ENCODE measurements around the gene MTMR2.

MTMR2 gene

DNA sequence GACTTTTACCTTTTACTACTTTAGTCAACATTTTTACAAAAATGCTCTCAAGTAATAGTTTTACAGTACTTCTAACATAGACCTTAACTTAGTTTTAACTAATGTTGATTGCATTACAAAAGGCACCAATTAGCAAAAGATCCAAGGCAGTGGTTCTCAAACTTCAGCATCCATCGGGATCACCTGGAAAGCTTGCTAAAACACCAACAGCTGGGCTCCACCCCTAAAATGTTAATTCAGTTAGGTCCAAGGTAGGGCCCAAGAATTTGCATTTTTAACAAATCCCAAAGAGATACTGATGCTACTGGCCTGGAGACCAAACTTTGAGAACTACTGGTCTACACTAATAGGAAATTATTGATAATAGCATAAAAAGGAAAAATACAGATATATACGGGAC, 5.9 kb downstream of the MTMR2 start:
- no peak for DNase-seq (ENCODE audit: low read depth, low spot score)

DNA sequence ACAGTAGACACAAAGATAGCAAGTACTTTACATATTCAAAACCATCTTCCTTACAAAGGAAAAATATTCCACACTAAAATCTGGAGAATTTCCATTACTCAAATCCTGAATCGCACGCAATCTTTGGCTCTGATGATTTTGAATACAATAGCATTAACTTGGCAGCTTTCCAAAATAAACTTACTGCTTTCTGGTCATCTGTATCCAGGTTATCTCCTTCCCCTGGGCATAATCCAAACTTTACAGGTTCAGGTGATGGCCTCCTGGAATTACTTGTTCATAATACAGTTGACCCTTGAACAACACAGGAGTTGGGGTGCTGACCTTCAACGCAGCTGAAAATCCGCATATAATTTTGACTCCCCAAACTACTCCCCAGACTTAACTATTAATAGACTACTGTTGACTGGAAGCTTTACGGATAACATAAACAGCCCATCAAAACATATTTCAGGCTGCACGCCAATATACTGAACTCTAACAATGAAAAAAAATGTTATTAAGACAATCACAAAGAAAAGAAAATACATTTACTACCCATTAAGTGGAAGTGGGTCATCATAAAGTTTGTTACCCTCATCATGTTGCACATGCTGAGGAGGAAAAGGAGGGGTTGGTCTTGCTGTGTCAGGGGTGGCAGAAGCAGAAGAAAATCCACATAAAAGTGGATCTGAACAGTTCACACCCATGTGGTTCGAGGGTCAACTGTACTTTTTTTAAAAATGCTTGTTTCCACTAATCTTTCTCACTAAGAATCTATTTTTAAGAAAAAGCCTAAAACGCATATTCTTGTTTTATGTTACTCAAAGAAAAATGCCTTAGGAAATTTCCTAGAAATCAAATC, 6.5 kb downstream of the MTMR2 start:
- DNase-seq (ENCODE audit: low read depth, low spot score) = no peak

DNA sequence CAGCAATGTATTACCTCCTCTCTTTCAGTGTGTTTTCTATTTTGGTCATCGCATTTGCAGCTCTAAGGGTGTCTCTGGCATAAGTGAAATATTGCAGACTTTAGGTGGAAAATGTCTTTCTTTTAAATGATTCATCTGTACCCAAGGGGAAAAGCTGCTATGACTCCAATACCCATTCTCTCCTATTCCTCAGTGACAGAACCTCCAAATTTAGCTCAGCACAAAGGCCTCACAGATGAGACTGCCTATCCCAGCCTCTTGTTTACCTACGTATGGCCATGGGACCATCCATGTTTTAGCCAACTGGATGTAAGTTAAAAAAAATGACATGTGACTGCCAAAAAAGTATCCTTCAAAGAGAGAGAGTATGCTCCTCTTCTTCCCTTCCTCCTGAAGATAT, 7.9 kb downstream of the MTMR2 start:
- no peak for DNase-seq (ENCODE audit: low read depth, low spot score)

DNA sequence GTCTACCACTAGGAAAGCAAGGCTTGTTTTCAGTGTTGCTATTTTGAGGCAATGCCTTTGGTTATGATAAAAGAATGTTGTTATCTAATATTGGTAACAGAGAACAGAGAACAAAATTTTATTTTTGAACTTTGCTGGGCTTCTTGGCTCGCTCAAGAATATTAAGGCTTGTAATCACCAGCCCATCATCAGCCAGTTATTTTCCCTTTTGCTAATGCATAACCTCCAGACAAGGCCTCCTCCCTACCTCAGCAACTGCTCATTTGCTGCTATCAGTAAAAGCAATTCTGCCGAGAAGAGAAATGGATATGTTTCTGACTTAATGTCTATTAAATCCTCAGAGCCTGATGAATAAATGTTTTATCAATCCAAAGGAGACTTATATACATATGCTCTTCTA, 8.9 kb downstream of the MTMR2 start:
- no peak for DNase-seq (ENCODE audit: low read depth, low spot score)

DNA sequence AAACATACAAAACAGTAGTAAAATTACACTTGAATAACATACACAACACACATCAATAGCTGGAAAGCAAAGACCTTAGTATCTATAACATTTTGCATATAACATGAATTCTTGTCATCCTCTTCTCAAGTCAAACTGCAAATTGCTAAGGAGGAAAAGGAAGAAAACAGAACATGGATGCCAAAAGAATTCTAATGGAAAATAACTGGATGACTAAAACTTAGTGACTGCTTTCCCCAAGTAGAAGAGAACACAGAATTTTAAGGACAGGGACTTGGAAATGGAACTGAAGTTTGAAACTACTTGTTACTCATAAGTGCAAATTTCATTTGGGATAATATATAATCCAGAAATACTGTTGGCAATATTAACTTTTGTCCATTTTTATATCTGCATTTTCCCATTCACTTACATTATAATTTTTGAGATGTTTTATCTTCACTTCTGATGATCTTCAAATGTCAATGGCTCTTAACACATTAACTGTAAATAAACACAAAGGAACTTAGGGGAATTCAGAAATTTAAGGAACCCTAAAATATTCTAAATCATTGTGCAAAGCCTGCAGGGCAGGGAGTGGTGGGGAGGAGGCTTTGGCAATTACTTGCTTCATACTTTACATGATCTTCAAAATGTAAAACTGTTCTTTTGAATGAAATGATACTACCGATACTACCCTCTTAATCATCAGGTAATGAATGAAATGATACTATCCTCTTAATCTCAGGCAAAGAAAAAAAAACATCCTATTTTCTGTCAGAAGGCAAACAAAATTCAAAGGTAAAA, 9.9 kb downstream of the MTMR2 start:
- DNase-seq (ENCODE audit: low read depth, low spot score) = no peak

DNA sequence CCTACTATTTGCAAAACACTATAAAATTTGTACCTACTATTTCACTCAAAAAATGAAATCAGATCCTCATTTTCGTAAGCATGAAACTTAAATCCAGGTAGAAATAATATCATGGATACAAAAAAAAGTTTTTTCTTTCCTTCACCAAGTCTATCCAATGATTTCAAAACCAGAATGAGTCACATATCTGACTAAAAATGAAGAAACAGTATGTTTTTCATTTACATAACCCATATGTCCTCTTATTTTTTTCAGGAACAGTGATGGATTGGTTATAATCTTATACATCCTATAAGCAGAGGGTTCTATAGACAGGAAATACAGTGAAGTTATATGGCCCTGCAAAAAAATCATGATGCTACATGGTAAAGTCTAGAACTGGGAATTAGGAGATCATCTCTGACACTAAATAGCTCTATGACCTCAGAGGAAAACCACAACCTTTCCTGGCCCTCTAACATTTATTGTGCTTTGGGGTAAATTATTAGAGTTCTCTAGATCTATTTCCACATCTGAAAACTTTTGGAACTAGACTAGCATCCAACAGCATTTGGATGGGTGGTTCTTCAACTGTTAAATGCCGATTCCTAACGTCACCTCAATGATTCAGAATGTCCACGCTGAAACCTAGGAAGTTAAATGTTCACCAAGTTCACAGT, 10.9 kb downstream of the MTMR2 start:
- no peak for DNase-seq (ENCODE audit: low read depth, low spot score)

DNA sequence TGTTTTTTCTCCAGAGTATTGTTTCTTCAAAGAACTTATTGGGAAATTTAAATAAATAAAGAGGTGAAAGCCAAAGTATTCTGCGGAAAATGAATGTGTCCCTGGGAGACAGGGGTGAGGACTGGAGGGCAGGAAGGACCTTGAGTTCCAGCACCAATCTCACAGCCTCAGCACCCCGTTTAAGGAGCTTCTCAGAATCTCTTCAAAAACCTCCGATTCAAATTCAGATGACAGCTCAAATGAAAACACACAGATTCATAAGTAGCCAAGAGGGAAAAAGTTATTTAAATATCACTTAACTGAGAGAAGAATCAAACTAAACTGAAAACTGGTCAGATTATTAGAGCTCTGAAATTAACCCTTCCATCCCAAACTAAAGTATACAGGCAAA, 12.5 kb downstream of the MTMR2 start:
- no peak for DNase-seq (ENCODE audit: low read depth, low spot score)

DNA sequence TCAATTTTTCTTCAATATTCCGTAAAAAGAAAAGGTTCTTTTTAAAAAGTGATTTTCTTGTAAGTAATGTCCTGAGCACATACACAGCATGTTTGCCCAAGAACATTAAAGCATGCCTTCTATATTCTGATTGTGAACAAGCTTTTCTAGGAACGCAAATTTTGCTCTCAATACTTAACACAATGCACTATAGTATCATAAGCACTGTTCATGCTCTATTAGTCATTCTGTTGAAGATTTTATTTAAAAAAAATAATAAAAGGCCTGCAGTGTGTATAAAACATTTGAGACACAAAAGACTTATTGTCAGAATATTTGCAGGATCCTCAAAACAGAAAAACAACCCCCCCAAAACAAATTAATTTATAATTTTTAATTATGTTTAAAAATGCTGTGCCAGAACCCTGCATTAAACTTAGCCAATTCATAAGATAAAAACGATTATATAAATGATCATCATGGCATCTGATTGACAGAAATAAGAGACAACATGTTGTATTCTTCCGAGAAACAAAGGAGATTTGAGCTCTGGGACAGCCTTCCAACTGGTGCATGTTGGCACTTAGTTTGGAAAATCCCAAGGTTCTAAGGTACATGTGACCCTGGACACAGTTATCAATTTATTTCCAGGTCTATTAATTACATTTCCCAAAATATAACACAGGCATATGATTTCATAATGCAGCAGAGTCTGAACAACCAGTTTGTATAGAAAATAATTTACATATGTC, 13.1 kb downstream of the MTMR2 start:
- DNase-seq (ENCODE audit: low read depth, low spot score) = no peak

DNA sequence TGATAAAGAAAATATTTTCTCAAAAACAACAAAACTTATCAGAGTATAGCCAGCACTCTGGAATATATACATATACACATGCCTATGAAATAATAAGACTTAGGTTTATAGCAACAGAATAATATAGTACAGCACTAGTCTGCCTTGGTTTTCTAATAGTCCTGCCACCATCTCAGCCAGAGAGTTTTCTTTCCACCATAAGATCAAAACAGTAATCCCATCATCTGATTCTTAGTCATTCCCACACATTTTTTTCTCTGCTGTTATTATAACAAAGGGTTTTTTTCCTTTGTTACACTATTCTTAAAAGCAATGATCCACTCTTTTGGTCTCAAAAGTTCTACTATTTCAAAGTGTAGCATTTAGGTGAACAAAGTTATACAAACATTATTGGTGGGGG, 15.1 kb downstream of the MTMR2 start:
- no peak for DNase-seq (ENCODE audit: low read depth, low spot score)

DNA sequence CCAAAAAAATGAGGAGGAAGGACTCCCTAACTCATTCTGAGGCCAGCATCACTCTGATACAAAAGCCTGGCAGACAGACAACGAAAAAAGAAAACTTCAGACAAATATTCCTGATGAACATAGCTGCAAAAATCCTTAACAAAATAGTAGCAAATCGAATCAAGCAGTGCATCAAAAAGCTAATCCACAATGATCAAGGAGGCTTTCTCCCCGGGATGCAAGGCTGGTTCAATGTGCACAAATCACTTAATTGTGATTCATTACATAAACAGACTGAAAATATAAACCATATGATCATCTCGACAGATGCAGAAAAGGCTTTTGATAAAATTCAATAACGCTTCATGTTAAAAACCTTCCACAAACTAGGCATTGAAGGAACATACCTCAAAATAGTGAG, 16.4 kb downstream of the MTMR2 start:
- DNase-seq (ENCODE audit: low read depth, low spot score) = no peak

DNA sequence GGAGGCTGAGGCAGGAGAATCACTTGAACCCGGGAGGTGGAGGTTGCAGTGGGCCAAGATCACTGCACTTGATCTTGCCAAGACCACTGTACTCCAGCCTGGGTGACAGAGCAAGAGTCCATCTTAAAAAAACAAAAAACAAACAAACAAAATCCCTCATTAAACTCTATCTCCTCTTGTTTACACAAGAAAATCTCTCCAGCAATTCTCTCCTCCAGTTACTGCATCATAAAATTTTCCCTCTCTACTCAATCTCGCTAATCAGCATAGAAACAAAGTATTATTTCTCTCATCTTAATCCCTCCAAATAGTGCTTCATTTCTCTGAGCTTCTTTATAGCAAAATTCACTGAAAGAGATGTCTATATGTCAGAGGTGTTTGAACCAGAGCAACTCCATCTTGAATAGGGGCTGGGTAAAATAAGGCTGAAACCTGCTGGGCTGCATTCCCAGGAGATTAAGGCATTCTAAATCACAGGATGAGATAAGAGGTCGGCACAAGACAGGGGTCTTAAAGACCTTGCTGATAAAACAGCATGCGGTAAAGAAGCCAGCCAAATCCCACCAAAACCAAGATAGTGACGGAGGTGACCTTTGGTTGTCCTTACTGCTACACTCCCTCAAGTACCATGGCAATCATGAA, 19.8 kb downstream of the MTMR2 start:
- no peak for DNase-seq (ENCODE audit: low read depth, low spot score)

DNA sequence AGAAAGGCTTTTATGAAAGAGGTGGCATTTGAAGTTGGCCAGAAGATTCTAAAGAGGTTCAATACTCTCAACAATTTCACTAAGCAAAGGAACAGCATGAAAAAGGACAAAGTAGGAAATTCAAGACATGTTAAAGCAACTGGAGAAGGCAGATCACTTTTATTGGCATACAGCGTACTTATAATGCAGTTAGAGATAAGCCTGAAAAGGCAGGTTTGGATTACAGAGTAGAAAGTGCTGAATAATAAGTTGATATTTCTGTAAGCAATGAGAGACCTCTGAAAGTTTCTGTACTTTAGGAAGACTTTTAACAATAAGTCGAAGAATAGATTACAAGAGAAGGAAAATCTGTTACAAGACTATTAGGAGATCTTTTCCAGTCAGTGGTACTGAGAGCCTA, 25.1 kb downstream of the MTMR2 start:
- DNase-seq (ENCODE audit: low read depth, low spot score) = no peak

DNA sequence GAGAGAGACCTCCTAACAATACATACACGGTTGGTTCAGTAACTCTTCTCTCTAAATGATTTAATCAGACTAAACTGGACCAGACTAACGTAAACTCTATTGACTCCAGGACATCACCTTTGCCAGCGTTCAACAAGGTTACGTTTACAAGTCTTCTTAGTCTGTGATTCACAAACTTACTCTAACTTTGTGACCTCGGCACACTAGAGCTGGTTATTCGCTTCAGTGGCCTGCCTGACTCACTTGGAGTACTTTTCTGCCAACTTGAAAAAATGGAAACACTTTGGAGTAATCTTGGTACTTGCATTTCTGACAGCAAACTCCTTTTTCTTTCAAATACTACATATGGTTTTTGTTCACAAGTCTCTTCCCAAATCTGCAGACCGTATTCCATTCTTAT, 26.2 kb downstream of the MTMR2 start:
- no peak for DNase-seq (ENCODE audit: low read depth, low spot score)

DNA sequence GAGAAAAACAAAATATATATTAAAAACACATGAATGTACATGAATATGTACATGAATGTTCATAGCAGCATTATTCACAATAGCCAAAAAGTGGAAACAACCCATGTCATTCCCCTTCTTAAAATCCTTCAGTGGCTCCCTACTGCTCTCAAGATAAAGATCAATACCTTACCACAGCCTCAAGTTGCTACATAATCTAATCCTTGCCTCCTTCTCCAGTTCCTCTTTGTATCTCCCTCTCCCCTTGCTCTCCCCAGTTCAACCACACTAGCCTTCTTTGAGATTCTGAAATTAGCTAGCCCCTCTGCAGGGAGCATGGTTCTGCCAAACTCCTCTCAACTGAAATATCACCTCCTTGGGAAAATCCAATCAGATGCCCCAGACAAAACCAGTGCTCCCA, 28.1 kb downstream of the MTMR2 start:
- no peak for DNase-seq (ENCODE audit: low read depth, low spot score)

DNA sequence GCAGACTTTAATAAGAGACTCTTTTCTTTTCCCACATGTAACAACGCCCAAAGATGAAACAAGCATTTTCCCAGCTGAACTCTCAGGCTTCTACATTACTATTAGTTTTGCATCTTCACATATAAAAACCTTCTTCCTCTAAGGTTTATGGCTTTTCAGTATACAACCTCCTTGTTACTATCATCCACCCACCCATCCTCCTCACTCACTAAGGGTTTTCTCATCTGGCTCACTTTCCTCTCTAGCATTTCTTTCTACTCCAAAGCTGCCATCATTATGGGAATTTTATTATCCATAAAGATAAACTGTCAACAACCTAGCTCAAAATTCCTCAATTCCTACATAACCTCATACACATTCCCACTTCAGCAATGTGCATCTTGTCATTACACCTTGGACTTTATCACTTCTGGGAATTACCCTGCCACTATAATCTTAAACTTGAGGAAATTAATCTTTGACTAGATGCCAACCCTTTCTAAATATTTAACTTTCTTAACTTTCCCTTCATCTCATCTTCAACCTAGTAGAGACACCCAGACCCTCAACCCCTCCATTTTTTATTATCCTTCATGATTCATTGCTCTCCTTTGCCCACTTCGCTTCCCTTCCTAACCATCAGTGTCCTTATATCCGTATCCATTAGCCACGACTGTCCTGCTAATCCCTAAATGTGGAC, 30.9 kb downstream of the MTMR2 start:
- DNase-seq (ENCODE audit: low read depth, low spot score) = no peak

DNA sequence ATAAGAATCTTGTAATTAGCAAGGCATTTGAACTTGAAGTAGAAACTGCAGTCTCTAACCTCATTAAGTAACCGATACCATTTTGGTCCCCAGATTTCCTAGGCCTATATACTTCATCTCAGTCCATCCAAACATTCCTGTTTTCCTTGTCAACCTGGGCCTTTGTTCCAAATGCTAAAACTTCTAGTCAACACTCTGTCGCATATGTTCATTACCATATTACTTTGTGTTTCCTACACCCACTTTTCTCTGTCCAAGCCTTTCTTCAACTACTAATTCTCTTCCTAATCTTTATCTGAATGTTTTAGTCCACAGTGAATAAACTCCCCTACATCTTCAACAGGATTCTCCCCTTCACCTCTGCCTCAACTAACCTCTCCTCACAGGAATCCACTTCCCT, 31.4 kb downstream of the MTMR2 start:
- no peak for DNase-seq (ENCODE audit: low read depth, low spot score)

DNA sequence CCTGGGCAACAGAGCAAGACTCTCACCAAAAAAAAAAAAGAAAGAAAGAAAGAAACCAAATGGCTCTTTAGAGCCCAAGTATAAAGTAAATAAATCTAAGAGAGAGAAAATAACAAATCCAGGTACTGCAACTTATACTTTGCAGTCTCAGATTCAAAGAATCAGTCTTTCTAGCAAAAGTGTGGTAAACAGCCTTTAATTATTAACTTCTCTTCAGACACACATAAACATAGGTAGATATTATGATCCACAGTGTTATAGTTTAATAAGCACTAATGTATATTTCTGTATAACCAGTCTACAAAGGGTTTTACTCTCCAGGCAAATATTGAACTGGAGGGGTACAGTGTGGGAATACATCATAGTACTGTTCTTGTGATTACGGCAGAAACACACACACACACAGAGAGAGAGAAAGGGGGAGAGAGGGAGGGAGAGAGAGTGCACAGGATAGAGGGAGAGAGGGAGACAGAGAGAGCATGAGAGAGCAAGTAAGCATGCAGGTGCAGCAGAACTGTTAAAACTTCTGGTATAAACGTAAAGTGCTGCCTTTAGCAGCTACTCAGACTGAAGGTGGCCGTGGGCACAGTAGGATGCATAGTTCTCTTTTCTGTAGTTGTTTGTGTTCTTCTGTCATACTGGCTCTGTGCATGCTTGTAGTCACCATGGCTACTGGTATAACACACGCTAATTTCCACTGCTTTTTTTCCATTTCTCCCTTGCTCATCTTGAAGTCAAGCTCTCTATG, 32.3 kb downstream of the MTMR2 start:
- no peak for DNase-seq (ENCODE audit: low read depth, low spot score)

DNA sequence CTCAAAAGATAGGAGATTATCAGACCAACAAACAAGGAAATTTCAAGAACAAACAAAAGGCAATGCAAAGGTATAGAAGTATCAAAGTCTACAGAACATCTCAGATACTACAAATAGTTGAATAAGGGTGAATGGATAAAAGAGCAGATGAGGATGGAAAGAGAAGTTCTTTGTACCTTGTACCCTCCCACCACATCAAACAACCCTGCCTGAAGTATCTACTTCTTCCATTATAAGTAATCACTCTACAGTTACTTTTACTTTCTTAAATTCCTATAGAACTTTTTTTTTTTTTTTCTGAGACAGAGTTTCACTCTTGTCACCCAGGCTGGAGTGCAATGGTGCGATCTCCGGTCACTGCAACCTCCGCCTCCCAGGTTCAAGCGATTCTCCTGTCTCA, 35.1 kb downstream of the MTMR2 start:
- DNase-seq (ENCODE audit: low read depth, low spot score) = no peak

DNA sequence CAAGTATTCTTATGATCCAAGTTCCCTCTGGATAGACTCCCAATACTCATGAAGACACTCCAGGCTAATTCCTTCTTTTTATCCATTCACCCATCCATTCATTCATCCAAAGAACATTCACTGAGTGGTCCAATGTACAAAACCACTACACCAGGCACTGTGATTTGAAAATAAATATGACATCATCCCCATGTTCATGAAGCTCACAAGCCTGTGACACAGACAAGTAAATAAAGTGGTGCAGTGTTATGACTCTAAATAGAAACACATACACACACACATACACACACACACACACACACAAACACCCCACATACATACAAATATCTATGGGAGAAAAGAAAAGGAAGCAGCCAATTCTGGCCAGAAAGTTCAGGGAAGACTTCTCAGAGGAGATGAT, 35.5 kb downstream of the MTMR2 start:
- DNase-seq (ENCODE audit: low read depth, low spot score) = no peak

DNA sequence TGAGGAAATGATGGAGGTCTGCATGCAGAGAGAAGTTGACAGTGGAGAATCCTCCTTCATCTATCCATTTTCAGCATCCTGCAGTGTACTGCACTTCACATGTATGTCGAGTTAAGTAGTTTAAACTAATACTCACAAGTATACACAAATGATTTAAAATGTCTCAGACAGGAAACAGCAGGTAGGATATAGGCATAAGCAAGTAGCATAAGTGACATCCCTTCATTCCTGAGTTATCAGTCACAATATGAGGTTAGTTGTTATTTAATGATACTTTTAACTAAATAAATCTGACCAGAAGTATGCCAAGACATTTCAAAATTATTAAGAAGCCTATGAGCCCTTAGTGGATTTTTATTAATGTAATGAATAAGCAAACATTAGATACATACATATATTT, 37.4 kb downstream of the MTMR2 start:
- no peak for DNase-seq (ENCODE audit: low read depth, low spot score)
